GM13976 (cell line): ENCODE measurements around the gene GREM1.

Source experiments
- DNase-seq: peaks from one replicate; pipeline ENCODE4 v3.0.0; 2012; ENCODE audit warnings: low spot score
- in situ Hi-C: fragments of 300-500 bp; cut with MboI; formaldehyde crosslinking; loops from one replicate; pipeline ENCODE4 v1.12.0; 2022; ENCODE audit warnings: low sequenced_read_pairs, mixed read lengths, inconsistent platforms; ENCODE audit not compliant: unreplicated experiment
- TF ChIP-seq, protein P1 (sequence below): IDR thresholded peaks from 2 replicates; pipeline ENCODE4 v1.5.1; 2012; ENCODE audit warnings: borderline replicate concordance, mild to moderate bottlenecking; ENCODE audit not compliant: insufficient read depth; ENCODE audit errors: extremely low read depth, missing control alignments, control extremely low read depth

GREM1 gene

DNA sequence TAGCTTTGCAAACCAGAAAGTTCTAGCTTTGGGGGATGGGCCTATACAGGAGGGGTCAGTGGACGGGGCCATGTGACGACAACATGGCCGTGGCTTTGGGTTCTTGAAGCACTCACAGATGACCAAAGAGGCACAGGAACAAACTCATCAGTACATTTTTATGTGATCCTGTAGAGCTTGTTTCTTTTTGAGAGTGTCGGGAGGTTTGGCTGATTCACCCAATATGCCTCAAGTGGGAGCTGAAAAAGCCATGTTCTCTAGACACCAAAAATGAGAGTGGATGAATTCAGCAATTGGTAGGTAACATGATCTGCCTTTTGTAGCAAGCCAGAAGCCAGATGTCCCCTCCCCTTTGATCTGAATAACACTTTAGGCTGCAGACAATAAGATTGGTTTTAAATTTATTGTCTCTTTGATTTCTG, 30.1 kb downstream of the GREM1 start:
- TF ChIP-seq, protein P1, sequence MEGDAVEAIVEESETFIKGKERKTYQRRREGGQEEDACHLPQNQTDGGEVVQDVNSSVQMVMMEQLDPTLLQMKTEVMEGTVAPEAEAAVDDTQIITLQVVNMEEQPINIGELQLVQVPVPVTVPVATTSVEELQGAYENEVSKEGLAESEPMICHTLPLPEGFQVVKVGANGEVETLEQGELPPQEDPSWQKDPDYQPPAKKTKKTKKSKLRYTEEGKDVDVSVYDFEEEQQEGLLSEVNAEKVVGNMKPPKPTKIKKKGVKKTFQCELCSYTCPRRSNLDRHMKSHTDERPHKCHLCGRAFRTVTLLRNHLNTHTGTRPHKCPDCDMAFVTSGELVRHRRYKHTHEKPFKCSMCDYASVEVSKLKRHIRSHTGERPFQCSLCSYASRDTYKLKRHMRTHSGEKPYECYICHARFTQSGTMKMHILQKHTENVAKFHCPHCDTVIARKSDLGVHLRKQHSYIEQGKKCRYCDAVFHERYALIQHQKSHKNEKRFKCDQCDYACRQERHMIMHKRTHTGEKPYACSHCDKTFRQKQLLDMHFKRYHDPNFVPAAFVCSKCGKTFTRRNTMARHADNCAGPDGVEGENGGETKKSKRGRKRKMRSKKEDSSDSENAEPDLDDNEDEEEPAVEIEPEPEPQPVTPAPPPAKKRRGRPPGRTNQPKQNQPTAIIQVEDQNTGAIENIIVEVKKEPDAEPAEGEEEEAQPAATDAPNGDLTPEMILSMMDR = no peak
- in situ Hi-C loops = no loop called here
- no peak for DNase-seq

DNA sequence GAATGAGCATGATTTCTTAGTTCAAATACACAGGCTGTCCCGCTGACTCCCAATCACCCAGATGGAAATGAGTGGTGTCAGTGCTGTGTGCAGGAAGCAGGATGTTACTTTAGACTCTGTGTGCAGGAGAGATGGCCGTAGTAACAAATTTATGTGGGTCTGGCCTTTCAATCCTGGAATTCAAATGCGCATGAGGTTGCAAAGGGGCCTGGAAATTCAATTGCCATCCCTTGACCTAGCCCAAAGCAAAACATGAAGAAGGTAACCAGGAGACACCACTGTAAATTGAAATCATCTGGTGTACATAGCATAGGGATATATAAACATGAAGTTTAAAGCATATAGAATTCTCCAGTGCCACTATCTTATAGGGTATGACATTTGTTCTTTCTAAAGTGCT, 33.2 kb downstream of the GREM1 start:
- DNase-seq = no peak
- TF ChIP-seq, protein P1 = no peak
- in situ Hi-C loops = no loop called here

DNA sequence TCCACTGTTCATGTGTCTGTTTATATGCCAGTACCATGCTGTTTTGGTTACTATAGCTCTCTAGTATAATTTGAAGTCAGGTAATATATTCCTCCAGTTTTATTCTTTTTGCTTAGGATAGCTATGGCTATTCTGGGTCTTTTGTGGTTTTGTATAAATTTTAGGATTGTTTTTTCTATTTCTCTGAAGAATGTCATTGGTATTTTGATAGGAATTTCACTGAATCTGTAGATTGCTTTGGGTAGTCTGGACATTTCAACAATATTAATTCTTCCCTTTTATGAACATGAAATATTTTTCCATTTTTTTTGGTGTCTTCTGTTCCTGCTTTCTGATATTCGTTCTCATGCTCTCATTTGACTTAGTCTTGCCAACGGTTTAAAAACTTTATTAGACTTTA, 39.6 kb downstream of the GREM1 start:
- DNase-seq = no peak
- TF ChIP-seq, protein P1 = no peak
- in situ Hi-C loops = no loop called here

DNA sequence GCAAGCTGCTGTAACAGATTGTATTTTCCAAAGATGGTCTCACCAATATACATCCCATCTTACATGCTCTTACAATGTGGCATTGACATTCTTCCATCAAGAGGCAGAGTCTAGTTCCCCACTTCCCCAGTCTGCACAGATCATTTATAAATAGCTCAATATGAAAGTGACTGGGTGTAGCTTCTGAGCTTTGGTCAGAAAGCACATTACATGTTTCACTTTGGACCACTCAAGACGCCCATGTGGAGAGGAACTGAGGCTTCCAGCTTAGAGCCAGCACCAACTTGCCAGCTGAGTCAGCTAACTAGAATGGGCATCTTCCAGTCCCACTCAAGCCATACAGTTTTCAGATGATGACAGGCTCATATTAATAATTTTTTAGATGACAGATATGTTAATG, 45.5 kb downstream of the GREM1 start:
- TF ChIP-seq, protein P1 = no peak

DNA sequence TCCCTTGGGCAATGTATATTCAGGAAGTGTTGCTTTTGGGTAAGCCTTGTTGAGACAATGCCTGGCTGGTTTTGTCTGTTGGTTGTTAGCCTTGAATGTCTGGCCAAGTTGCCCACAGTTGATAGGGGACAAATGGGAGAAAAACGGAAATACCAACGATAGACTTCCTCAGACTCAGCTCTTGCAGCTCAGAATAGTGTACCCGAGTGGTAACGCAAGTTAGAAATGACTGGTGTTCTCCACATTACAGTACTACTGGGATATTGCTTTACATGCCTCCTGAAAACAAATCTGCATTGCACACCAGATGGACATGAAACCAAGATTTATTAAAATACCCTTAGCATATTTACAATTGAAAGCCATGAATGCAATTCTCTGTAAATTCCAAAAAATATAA, 47.4 kb downstream of the GREM1 start:
- in situ Hi-C loops = no loop called here
- DNase-seq = no peak
- TF ChIP-seq, protein P1 = no peak

More for the DNA sequence above, 45.5 kb downstream of the GREM1 start:
- DNase-seq = no peak
- in situ Hi-C loops = no loop called here

DNA sequence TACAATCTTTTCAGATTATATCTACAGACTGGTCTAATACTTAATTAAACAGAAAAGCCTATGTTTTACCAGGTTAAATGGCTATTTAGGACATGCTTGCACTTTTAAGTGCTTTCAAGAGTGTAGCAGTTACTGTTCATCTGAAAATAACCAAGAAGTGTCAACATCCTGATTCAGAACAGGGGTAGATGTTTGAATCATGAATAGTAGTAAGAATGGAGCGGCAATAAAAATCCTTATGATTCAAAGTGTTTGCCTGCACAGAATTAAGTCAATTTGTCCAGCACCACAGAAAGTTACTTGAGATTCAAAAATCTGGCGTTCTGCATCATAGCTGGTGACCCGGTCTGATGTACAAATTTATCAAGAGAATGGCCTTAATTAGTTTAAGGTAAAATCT, 48.3 kb downstream of the GREM1 start:
- no peak for DNase-seq
- in situ Hi-C loops = no loop called here
- TF ChIP-seq, protein P1 = no peak

DNA sequence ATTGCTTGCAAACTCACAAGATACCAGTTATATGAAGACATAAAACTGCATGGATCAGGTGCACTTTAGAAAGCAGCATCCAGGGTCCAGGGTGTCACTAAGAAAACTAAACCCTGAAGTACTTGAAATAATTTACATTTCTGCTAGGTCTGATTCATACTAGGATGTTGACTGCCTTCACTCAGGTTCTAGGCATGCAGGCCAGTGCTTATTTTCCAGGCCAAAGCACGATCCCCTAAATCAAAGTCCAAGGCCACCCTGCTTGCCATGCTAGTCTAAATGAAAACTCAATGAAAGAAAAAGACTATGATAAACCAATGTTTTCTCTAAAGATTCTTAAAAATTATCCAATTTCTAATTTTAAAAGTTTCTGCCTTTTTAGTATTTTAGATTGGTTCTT, 49.4 kb downstream of the GREM1 start:
- in situ Hi-C loops = no loop called here
- TF ChIP-seq, protein P1 = no peak
- no peak for DNase-seq
